GM12891 (cell line): Measurements from ENCODE around the gene ARHGEF37.

Experiments
- POLR2A ChIP-seq: IDR thresholded peaks from 2 replicates; pipeline ENCODE4 v1.6.1; 2011; ENCODE audit warnings: low read depth, low read length, control low read depth
- POLR2AphosphoS5 ChIP-seq: IDR thresholded peaks from 2 replicates; pipeline ENCODE4 v1.6.1; 2011; ENCODE audit warnings: low read depth, low read length, control low read depth
- SPI1 ChIP-seq: IDR thresholded peaks from 2 replicates; pipeline ENCODE4 v1.6.1; 2011; ENCODE audit warnings: low read depth, low read length, control low read depth
- TAF1 ChIP-seq: IDR thresholded peaks from 2 replicates; pipeline ENCODE4 v1.6.1; 2011; ENCODE audit warnings: low read depth, low read length, control low read depth

DNA sequence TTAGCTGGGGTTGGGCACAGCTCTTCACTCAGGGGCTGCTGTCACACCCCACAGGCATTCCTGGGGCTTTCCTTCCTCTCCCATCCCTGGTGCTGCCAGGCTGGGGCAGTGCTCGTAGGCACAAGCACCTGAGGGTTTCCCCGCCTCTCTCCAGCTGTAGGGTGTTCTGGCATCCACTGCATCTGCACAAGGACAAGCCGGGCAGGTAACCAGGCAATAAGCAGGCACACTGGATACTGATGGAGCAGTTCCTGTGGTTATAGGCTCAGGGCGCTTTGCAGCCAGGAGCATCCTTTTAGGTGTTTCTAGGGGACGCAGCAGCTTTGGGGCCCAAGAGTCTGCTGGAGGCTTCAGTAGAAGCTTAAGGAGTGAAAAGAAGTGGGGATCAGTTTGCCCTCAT, 56.8 kb downstream of the ARHGEF37 start:
- no peak for TF ChIP-seq POLR2A
- TF ChIP-seq POLR2AphosphoS5, result no peak
- no peak for TF ChIP-seq TAF1
- TF ChIP-seq SPI1, result no peak
